IMR-90 (cell line): Measurements from ENCODE around the gene CTF1. TPM values are rescaled to one million over a fixed set of nuclear protein-coding genes. Genes with fewer than 3 reads are reported as not detected.

ENCODE experiments used
- ATAC-seq: fragments of 200-7000 bp; cut with Tn5 transposase; 2 replicates; pipeline ENCODE4 v1.9.1; 2020; ENCODE audit warnings: low read depth, mild to moderate bottlenecking, moderate library complexity
- BruUV-seq: library from RNA; stranded (reverse); fragments of 400-500 nt; replicated peaks from 2 replicates; lab custom pipeline; 2021; lab: Mats Ljungman, UMichigan
- CTCF ChIA-PET: fragments of 300-600 bp; formaldehyde crosslinking; extraction: SDS; loops from one replicate; lab custom pipeline; 2021; ENCODE audit warnings: antibody characterized with exemption; lab: Yijun Ruan, JAX
- POLR2A ChIA-PET: fragments of 300-600 bp; sonication (Branson Sonifier 250); formaldehyde crosslinking; loops from one replicate; lab custom pipeline; 2022; ENCODE audit warnings: antibody characterized with exemption; ENCODE audit not compliant: unreplicated experiment; lab: Charles Lee
- DNase-seq: peaks from one replicate; pipeline ENCODE4 v3.0.0; 2013
- H2AFZ ChIP-seq: replicated peaks from 2 replicates; pipeline ENCODE3; 2013; ENCODE audit warnings: low read length, mild to moderate bottlenecking; ENCODE audit not compliant: poor library complexity
- H2AK5ac ChIP-seq: 2 replicates; pipeline ENCODE4 v1.6.1; 2013; ENCODE audit warnings: low read depth, low read length, inconsistent platforms
- H2AK9ac ChIP-seq: replicated peaks from 2 replicates; pipeline ENCODE3; 2013; ENCODE audit warnings: mild to moderate bottlenecking, low read depth, low read length, moderate library complexity; ENCODE audit not compliant: poor library complexity
- H2BK120ac ChIP-seq: 2 replicates; pipeline ENCODE4 v1.6.1; 2013; ENCODE audit warnings: low read depth, low read length, inconsistent platforms
- H2BK15ac ChIP-seq: 3 replicates; pipeline ENCODE4 v1.6.1; 2013; ENCODE audit warnings: low read depth, low read length, inconsistent platforms
- H2BK20ac ChIP-seq: 2 replicates; pipeline ENCODE4 v1.6.1; 2013; ENCODE audit warnings: low read depth, mild to moderate bottlenecking, inconsistent platforms, low read length, moderate library complexity
- H2BK5ac ChIP-seq: 2 replicates; pipeline ENCODE4 v1.6.1; 2013; ENCODE audit warnings: mild to moderate bottlenecking, low read depth, low read length, inconsistent platforms; ENCODE audit not compliant: poor library complexity, severe bottlenecking
- H3K14ac ChIP-seq: replicated peaks from 2 replicates; pipeline ENCODE4 v1.6.1; 2013; ENCODE audit warnings: low read depth, low read length, inconsistent platforms
- H3K18ac ChIP-seq: 2 replicates; pipeline ENCODE4 v1.6.1; 2013; ENCODE audit warnings: low read depth, low read length, control low read depth
- H3K23ac ChIP-seq: 2 replicates; pipeline ENCODE4 v1.6.1; 2013; ENCODE audit warnings: low read depth, low read length, inconsistent platforms
- H3K27ac ChIP-seq: 2 replicates; pipeline ENCODE4 v1.5.1; 2013; ENCODE audit warnings: mild to moderate bottlenecking, control low read depth, low read length; ENCODE audit not compliant: insufficient read depth
- H3K27me3 ChIP-seq: 2 replicates; pipeline ENCODE4 v1.6.1; 2013; ENCODE audit warnings: low read length; ENCODE audit not compliant: control insufficient read depth, insufficient read depth
- H3K36me3 ChIP-seq: 2 replicates; pipeline ENCODE4 v1.6.1; 2013; ENCODE audit warnings: low read length, mixed read lengths; ENCODE audit not compliant: control insufficient read depth, insufficient read depth
- H3K4ac ChIP-seq: 2 replicates; pipeline ENCODE4 v1.6.1; 2013; ENCODE audit warnings: low read depth, low read length, inconsistent platforms
- H3K4me1 ChIP-seq: 2 replicates; pipeline ENCODE4 v1.6.1; 2013; ENCODE audit warnings: low read length, mixed read lengths; ENCODE audit not compliant: control insufficient read depth, insufficient read depth
- H3K4me2 ChIP-seq: 2 replicates; pipeline ENCODE4 v1.6.1; 2013; ENCODE audit warnings: low read depth, mild to moderate bottlenecking, control low read depth, low read length, moderate library complexity
- H3K4me3 ChIP-seq: 2 replicates; pipeline ENCODE4 v1.5.1; 2013; ENCODE audit warnings: low read depth, mild to moderate bottlenecking, control low read depth, low read length, moderate library complexity; ENCODE audit not compliant: insufficient read depth
- H3K56ac ChIP-seq: 2 replicates; pipeline ENCODE4 v1.6.1; 2013; ENCODE audit warnings: low read length, inconsistent platforms; ENCODE audit not compliant: insufficient read depth; ENCODE audit errors: extremely low read depth
- H3K79me1 ChIP-seq, 2 experiments: 2 replicates each; pipeline ENCODE4 v1.6.1; 2013; ENCODE audit warnings: low read length in 2 of 2, inconsistent platforms in 1 of 2, low read depth in 1 of 2
- H3K9ac ChIP-seq: 2 replicates; pipeline ENCODE4 v1.6.1; 2013; ENCODE audit warnings: low read depth, low read length, control low read depth
- H3K9me1 ChIP-seq: 2 replicates; pipeline ENCODE4 v1.6.1; 2013; ENCODE audit warnings: low read length, inconsistent platforms; ENCODE audit not compliant: insufficient read depth
- H3K9me3 ChIP-seq: 2 replicates; pipeline ENCODE4 v1.6.1; 2013; ENCODE audit warnings: low read length; ENCODE audit not compliant: control insufficient read depth, insufficient read depth
- H4K20me1 ChIP-seq: 2 replicates; pipeline ENCODE4 v1.6.1; 2013; ENCODE audit warnings: low read length, inconsistent platforms; ENCODE audit not compliant: insufficient read depth
- H4K5ac ChIP-seq: 2 replicates; pipeline ENCODE4 v1.6.1; 2013; ENCODE audit warnings: mild to moderate bottlenecking, low read depth, low read length, control low read depth
- H4K8ac ChIP-seq, 2 experiments: 2 replicates each; pipeline ENCODE4 v1.6.1; 2013; ENCODE audit warnings: low read depth in 2 of 2, low read length in 2 of 2, control low read depth in 1 of 2, inconsistent platforms in 1 of 2
- H4K91ac ChIP-seq: 2 replicates; pipeline ENCODE4 v1.6.1; 2013; ENCODE audit warnings: low read depth, low read length, inconsistent platforms; ENCODE audit not compliant: insufficient read depth
- CEBPB ChIP-seq: IDR thresholded peaks from 2 replicates; pipeline ENCODE4 v1.6.1; 2012; ENCODE audit warnings: low read depth, low read length, improper control_type of control experiment
- CHD1 ChIP-seq: IDR thresholded peaks from 2 replicates; pipeline ENCODE4 v1.6.1; 2012; ENCODE audit warnings: low read depth, low read length, improper control_type of control experiment
- FOS ChIP-seq: fragments of 150-350 bp; IDR thresholded peaks from 2 replicates; pipeline ENCODE4 v1.6.1; 2016; ENCODE audit warnings: low read depth, low read length
- MAZ ChIP-seq: IDR thresholded peaks from 2 replicates; pipeline ENCODE4 v1.6.1; 2012; ENCODE audit warnings: low read depth, mild to moderate bottlenecking, low read length, improper control_type of control experiment, moderate library complexity, borderline replicate concordance
- POLR2A ChIP-seq: IDR thresholded peaks from 2 replicates; pipeline ENCODE4 v1.6.1; 2012; ENCODE audit warnings: mild to moderate bottlenecking, low read depth, low read length
- RAD21 ChIP-seq: IDR thresholded peaks from 2 replicates; pipeline ENCODE4 v1.6.1; 2012; ENCODE audit warnings: low read length, improper control_type of control experiment
- SMC3 ChIP-seq: fragments of 150-350 bp; IDR thresholded peaks from 2 replicates; pipeline ENCODE4 v1.6.1; 2016; ENCODE audit warnings: low read depth, mild to moderate bottlenecking, antibody characterized with exemption, low read length, moderate library complexity
- WGBS, 2 experiments: methylation state at CpG; one replicate each; pipeline versions ENCODE4 v1.1.5 to v1.1.7; 2013; ENCODE audit warnings: missing lambda C conversion rate in 2 of 2; ENCODE audit not compliant: insufficient read length in 1 of 2; ENCODE audit errors: extremely low coverage in 2 of 2; 5-methylcytosine and 5-hydroxymethylcytosine counted together
- dilution Hi-C: fragments of 300-500 bp; cut with HindIII; formaldehyde crosslinking; loops from one replicate; pipeline ENCODE4 v1.14.3; 2018; ENCODE audit warnings: low sequenced_read_pairs; ENCODE audit not compliant: unreplicated experiment
- in situ Hi-C: fragments of 300-500 bp; cut with MboI; formaldehyde crosslinking; loops from 3 replicates; pipeline ENCODE4 v1.14.3; 2019; ENCODE audit warnings: low sequenced_read_pairs, inconsistent platforms, mixed read lengths
- intact Hi-C: fragments of 100-400 bp; cut with micrococcal nuclease; formaldehyde crosslinking; loops from 2 replicates; pipeline ENCODE4 v1.10.0; 2022
- polyA plus RNA-seq, 3 experiments: library from polyadenylated mRNA; depleted of rRNA; stranded (reverse); fragments of >200 nt; gene quantifications; 2 replicates each; pipeline ENCODE4 v1.2.3, GENCODE V29; 2012; ENCODE audit warnings: low replicate concordance in 1 of 3
- total RNA-seq: library from RNA; depleted of rRNA; stranded (reverse); fragments of >200 nt; gene quantifications from 2 replicates; pipeline ENCODE4 v1.2.3, GENCODE V29; 2012
- TF ChIP-seq, protein P1 (sequence below): fragments of 150-350 bp; IDR thresholded peaks from 2 replicates; pipeline ENCODE4 v1.6.1; 2017; ENCODE audit warnings: mild to moderate bottlenecking, antibody characterized with exemption, low read length, low read depth
- TF ChIP-seq, protein P2 (sequence below): fragments of 150-350 bp; IDR thresholded peaks from 2 replicates; pipeline ENCODE4 v1.6.1; 2016; ENCODE audit warnings: low read depth, mild to moderate bottlenecking, low read length, moderate library complexity, borderline replicate concordance

CTF1 gene
- total and polyA plus RNA-seq, 2 of the 4 experiments (the other 2 are of a cell fraction), result 0.18 to 12.9 TPM

DNA sequence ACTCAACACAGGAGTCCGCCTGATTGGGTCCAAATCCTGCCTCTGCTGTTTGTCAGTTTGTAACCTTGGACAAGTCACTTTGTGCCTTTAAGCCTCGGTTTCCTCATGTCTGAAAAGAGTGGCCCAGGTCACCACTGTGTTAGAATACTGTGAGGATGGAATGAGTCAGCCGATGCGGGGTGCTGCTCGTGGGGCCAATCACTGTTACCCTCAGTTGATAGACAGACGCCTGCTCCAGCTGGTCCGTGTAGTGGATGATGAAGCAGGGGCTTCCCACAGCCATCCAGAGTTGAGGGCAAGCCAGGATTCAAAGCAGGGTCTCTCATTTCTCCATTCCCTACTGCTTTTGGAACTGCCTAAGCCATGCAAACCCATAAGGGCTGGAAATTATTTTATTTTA is 32.8 kb downstream of the CTF1 start:
- H3K79me1 ChIP-seq, result peaks cover 0 to 40% of the 10 kb centered on the region in 2 experiments; a peak in 2 of 4 replicates
- no peak overlapping the region for H2AFZ ChIP-seq
- POLR2A ChIA-PET, result no interaction called here
- H3K27ac ChIP-seq, result no peak overlapping the region
- no peak overlapping the region for H4K91ac ChIP-seq
- H4K8ac ChIP-seq, result no peak overlapping the region
- in situ Hi-C loops, result no loop called here
- no peaks in the 10 kb centered on the region for H3K27me3 ChIP-seq
- no peak overlapping the region for H3K4me3 ChIP-seq
- WGBS, 2 experiments, result 100% methylated on average over 1 of the region's 7 CpGs; no CpG with 5 or more reads in 1 of the 2 experiments
- no peak overlapping the region for H2AK5ac ChIP-seq
- dilution Hi-C loops, result no loop called here
- H2BK20ac ChIP-seq, result no peak overlapping the region
- no peak overlapping the region for H3K18ac ChIP-seq
- ATAC-seq (no peak), DNase-seq (no peak)
- H3K23ac ChIP-seq, result no peak overlapping the region
- CTCF ChIA-PET, result no interaction called here
- no peak overlapping the region for H4K5ac ChIP-seq
- no peak overlapping the region for H2BK120ac ChIP-seq
- H3K14ac ChIP-seq, result no peak overlapping the region
- no TSS peak for BruUV-seq
- H2BK5ac ChIP-seq, result no peak overlapping the region
- TF ChIP-seq CHD1 (no peak), SMC3 (no peak), RAD21 (no peak), FOS (no peak), POLR2A (no peak), MAZ (no peak), CEBPB (no peak)
- TF ChIP-seq, protein P1, sequence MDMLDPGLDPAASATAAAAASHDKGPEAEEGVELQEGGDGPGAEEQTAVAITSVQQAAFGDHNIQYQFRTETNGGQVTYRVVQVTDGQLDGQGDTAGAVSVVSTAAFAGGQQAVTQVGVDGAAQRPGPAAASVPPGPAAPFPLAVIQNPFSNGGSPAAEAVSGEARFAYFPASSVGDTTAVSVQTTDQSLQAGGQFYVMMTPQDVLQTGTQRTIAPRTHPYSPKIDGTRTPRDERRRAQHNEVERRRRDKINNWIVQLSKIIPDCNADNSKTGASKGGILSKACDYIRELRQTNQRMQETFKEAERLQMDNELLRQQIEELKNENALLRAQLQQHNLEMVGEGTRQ, result no peak
- TF ChIP-seq, protein P2, sequence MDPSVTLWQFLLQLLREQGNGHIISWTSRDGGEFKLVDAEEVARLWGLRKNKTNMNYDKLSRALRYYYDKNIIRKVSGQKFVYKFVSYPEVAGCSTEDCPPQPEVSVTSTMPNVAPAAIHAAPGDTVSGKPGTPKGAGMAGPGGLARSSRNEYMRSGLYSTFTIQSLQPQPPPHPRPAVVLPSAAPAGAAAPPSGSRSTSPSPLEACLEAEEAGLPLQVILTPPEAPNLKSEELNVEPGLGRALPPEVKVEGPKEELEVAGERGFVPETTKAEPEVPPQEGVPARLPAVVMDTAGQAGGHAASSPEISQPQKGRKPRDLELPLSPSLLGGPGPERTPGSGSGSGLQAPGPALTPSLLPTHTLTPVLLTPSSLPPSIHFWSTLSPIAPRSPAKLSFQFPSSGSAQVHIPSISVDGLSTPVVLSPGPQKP, result no peak
- H3K4me1 ChIP-seq, result peaks cover 2% of the 10 kb centered on the region; the same call in 1 of the 2 replicates
- peaks cover 4% of the 10 kb centered on the region; the same call in 1 of the 2 replicates for H4K20me1 ChIP-seq
- no peak overlapping the region for H2BK15ac ChIP-seq
- no peak overlapping the region for H3K4ac ChIP-seq
- no peak overlapping the region for H3K9ac ChIP-seq
- no peaks in the 10 kb centered on the region for H3K9me3 ChIP-seq
- H3K9me1 ChIP-seq, result no peaks in the 10 kb centered on the region
- no peak overlapping the region for H2AK9ac ChIP-seq
- no peak overlapping the region for H3K4me2 ChIP-seq
- intact Hi-C loops, result no loop called here
- no peak overlapping the region for H3K56ac ChIP-seq
- peaks cover 46% of the 10 kb centered on the region for H3K36me3 ChIP-seq
